ENCODE data around the gene ADAMTSL5. TPM values are rescaled to one million over a fixed set of nuclear protein-coding genes. Genes with fewer than 3 reads are reported as not detected.
"Not testable (repeated sequence)": the region's sequence is repeated elsewhere in the genome, so short reads cannot be mapped to it uniquely, and the experiment has no call there.

ADAMTSL5 gene
- total RNA-seq, 1 donor from 2014 or later = 5.0 TPM

GRCh38 chr19:1531587-1531986 is 18.8 kb upstream of the ADAMTSL5 start:
- intact Hi-C loops (cut with micrococcal nuclease) = no loop called here

- intact Hi-C loops (cut with micrococcal nuclease) = not testable (repeated sequence)
These were observed 18.0 kb upstream of the ADAMTSL5 start for GRCh38 chr19:1530856-1531255.

- intact Hi-C loops (cut with micrococcal nuclease) = no loop called here
These were observed 16.6 kb upstream of the ADAMTSL5 start for GRCh38 chr19:1529430-1529816.

GRCh38 chr19:1528596-1529429 is 16.0 kb upstream of the ADAMTSL5 start:
- intact Hi-C loops (cut with micrococcal nuclease) = no loop called here

GRCh38 chr19:1527650-1528309 is 15.0 kb upstream of the ADAMTSL5 start:
- intact Hi-C loops (cut with micrococcal nuclease) = no loop called here

GRCh38 chr19:1526979-1527649 is 14.3 kb upstream of the ADAMTSL5 start:
- intact Hi-C loops (cut with micrococcal nuclease) = no loop called here

- intact Hi-C loops (cut with micrococcal nuclease) = no loop called here
These were observed 13.4 kb upstream of the ADAMTSL5 start for GRCh38 chr19:1526066-1526778.

GRCh38 chr19:1525343-1525742 is 12.5 kb upstream of the ADAMTSL5 start:
- intact Hi-C loops (cut with micrococcal nuclease) = no loop called here

- intact Hi-C loops (cut with micrococcal nuclease) = no loop called here
These were observed 12.1 kb upstream of the ADAMTSL5 start for GRCh38 chr19:1524972-1525325.

- intact Hi-C loops (cut with micrococcal nuclease) = no loop called here
These were observed 11.6 kb upstream of the ADAMTSL5 start for GRCh38 chr19:1524287-1524971.

- intact Hi-C loops (cut with micrococcal nuclease) = no loop called here
These were observed 10.8 kb upstream of the ADAMTSL5 start, which contains the start of gene PLK5 for GRCh38 chr19:1523412-1524286. Gene PLK5 (plus strand): TSS chr19:1524077. CDS start chr19:1526997, 2,920 bp downstream.

- intact Hi-C loops (cut with micrococcal nuclease) = no loop called here
These were observed 10.0 kb upstream of the ADAMTSL5 start for GRCh38 chr19:1522838-1523237.

GRCh38 chr19:1522061-1522460 is 9.2 kb upstream of the ADAMTSL5 start:
- intact Hi-C loops (cut with micrococcal nuclease) = no loop called here

GRCh38 chr19:1521636-1522035 is 8.8 kb upstream of the ADAMTSL5 start:
- intact Hi-C loops (cut with micrococcal nuclease) = no loop called here

GRCh38 chr19:1520203-1520780 is 7.5 kb upstream of the ADAMTSL5 start:
- intact Hi-C loops (cut with micrococcal nuclease) = no loop called here

- intact Hi-C loops (cut with micrococcal nuclease) = not testable (repeated sequence)
These were observed 7.0 kb upstream of the ADAMTSL5 start for GRCh38 chr19:1519802-1520201.

GRCh38 chr19:1518471-1518870 is 5.7 kb upstream of the ADAMTSL5 start:
- intact Hi-C loops (cut with micrococcal nuclease) = no loop called here

GRCh38 chr19:1516395-1516753 is 3.6 kb upstream of the ADAMTSL5 start:
- intact Hi-C loops (cut with micrococcal nuclease) = no loop called here

- intact Hi-C loops (cut with micrococcal nuclease) = loop anchor here (5.0 kb wide), 2 partner anchors 43 to 238 kb away; partner anchors contain the start of gene FAM174C
These were observed 2.3 kb upstream of the ADAMTSL5 start for GRCh38 chr19:1514986-1515721.
